ENCODE data around the gene EXOSC6. TPM values are rescaled to one million over a fixed set of nuclear protein-coding genes. Genes with fewer than 3 reads are reported as not detected.
A peak's percentile ranks its signal among the peaks of the same experiment; 100 is the strongest.

The EXOSC6 gene
- total RNA-seq, 4 donors from 2014 or later, result 26.4 to 44.6 (median 26.8) TPM

GRCh38 chr16:70258946-70259345, 7.2 kb upstream of the EXOSC6 start:
- H3K4me3 ChIP-seq, result no peak overlapping the region
- no peaks in the 10 kb centered on the region for H3K9me3 ChIP-seq
- DNase-seq (ENCODE audit: low spot score in 2 of 2), result peak in 1 of 2 donors; percentile 24
- H3K4me1 ChIP-seq, result no peaks in the 10 kb centered on the region
- H3K27ac ChIP-seq, result no peak overlapping the region
- TF ChIP-seq EP300 (IDR thresholded peaks at IDR 0.05) (no peak), POLR2AphosphoS5 (IDR thresholded peaks at IDR 0.05) (no peak), CTCF (IDR thresholded peaks at IDR 0.05) (no peak), POLR2A (IDR thresholded peaks at IDR 0.05) (no peak)
- no peaks in the 10 kb centered on the region for H3K27me3 ChIP-seq
- 99% methylated on average over 10 of the region's 10 CpGs for WGBS
- H3K36me3 ChIP-seq, result peaks cover 96% of the 10 kb centered on the region

GRCh38 chr16:70258065-70258464, 6.3 kb upstream of the EXOSC6 start:
- no peaks in the 10 kb centered on the region for H3K27me3 ChIP-seq
- WGBS, result 95% methylated on average over 4 of the region's 14 CpGs
- no peak overlapping the region for H3K27ac ChIP-seq
- H3K4me3 ChIP-seq, result no peak overlapping the region
- TF ChIP-seq POLR2AphosphoS5 (IDR thresholded peaks at IDR 0.05), result no peak
- TF ChIP-seq EP300 (IDR thresholded peaks at IDR 0.05), result no peak
- H3K36me3 ChIP-seq, result peaks cover 96% of the 10 kb centered on the region
- H3K9me3 ChIP-seq, result no peaks in the 10 kb centered on the region
- no peak for DNase-seq (ENCODE audit: low spot score in 2 of 2)
- no peaks in the 10 kb centered on the region for H3K4me1 ChIP-seq

- no peak for TF ChIP-seq POLR2AphosphoS5 (IDR thresholded peaks at IDR 0.05)
- TF ChIP-seq CTCF (IDR thresholded peaks at IDR 0.05), result no peak
- TF ChIP-seq EP300 (IDR thresholded peaks at IDR 0.05), result no peak
- TF ChIP-seq POLR2A (IDR thresholded peaks at IDR 0.05), result no peak
- H3K9me3 ChIP-seq, result no peaks in the 10 kb centered on the region
- H3K27ac ChIP-seq, result no peak overlapping the region
- no peak for DNase-seq (ENCODE audit: low spot score in 2 of 2)
- no peaks in the 10 kb centered on the region for H3K4me1 ChIP-seq
- H3K36me3 ChIP-seq, result peaks cover 96% of the 10 kb centered on the region
- WGBS, result 66% methylated on average over 4 of the region's 4 CpGs
- no peak overlapping the region for H3K4me3 ChIP-seq
- no peaks in the 10 kb centered on the region for H3K27me3 ChIP-seq
Measured at GRCh38 chr16:70257391-70257790, 5.7 kb upstream of the EXOSC6 start.

- no peak for DNase-seq (ENCODE audit: low spot score in 2 of 2)
- TF ChIP-seq EP300 (IDR thresholded peaks at IDR 0.05) (no peak), CTCF (IDR thresholded peaks at IDR 0.05) (no peak)
- Histone ChIP-seq H3K36me3 (peaks cover 84% of the 10 kb centered on the region), H3K9me3 (no peaks in the 10 kb centered on the region), H3K4me3 (no peak overlapping the region), H3K4me1 (peaks cover 8% of the 10 kb centered on the region), H3K27ac (no peak overlapping the region), H3K27me3 (no peaks in the 10 kb centered on the region)
- WGBS, result 94% methylated on average over 7 of the region's 9 CpGs
Measured at GRCh38 chr16:70255574-70255973, 3.8 kb upstream of the EXOSC6 start.

GRCh38 chr16:70254965-70255286, 3.2 kb upstream of the EXOSC6 start:
- Histone ChIP-seq H3K36me3 (peaks cover 78% of the 10 kb centered on the region), H3K4me3 (no peak overlapping the region), H3K9me3 (no peaks in the 10 kb centered on the region), H3K27me3 (no peaks in the 10 kb centered on the region), H3K27ac (no peak overlapping the region), H3K4me1 (peaks cover 14% of the 10 kb centered on the region)
- 97% methylated on average over 11 of the region's 12 CpGs for WGBS
- no peak for DNase-seq (ENCODE audit: low spot score in 2 of 2)
- TF ChIP-seq POLR2AphosphoS5 (IDR thresholded peaks at IDR 0.05), result no peak
- TF ChIP-seq POLR2A (IDR thresholded peaks at IDR 0.05), result no peak
- TF ChIP-seq EP300 (IDR thresholded peaks at IDR 0.05), result no peak
- no peak for TF ChIP-seq CTCF (IDR thresholded peaks at IDR 0.05)

Data from suprapubic skin (tissue), 4 donors.